HepG2 (cell line): ENCODE results near the gene CABLES2. TPM values are rescaled to one million over a fixed set of nuclear protein-coding genes. Genes with fewer than 3 reads are reported as not detected.
A peak's percentile ranks its signal among the peaks of the same experiment; 100 is the strongest.

Experiments
- ARNT2 ChIP-seq: sonication (generic); formaldehyde crosslinking; IDR thresholded peaks from 2 replicates; pipeline ENCODE4 v1.8.0; 2022; ENCODE audit warnings: mild to moderate bottlenecking, low read depth, missing genetic modification reagents, moderate library complexity
- ELF3 ChIP-seq: IDR thresholded peaks from 2 replicates; pipeline ENCODE4 v1.6.1; 2016; ENCODE audit warnings: missing genetic modification reagents, missing compliant biosample characterization
- HBP1 ChIP-seq: IDR thresholded peaks from 2 replicates; pipeline ENCODE4 v1.6.1; 2016; ENCODE audit warnings: low read depth, control low read depth
- KDM5A ChIP-seq: fragments of 200-600 bp; sonication (generic); IDR thresholded peaks from 2 replicates; pipeline ENCODE4 v1.7.0; 2018; ENCODE audit warnings: antibody characterized with exemption, mild to moderate bottlenecking, low read length, borderline replicate concordance
- MBD4 ChIP-seq: IDR thresholded peaks from 2 replicates; pipeline ENCODE4 v1.6.1; 2012; ENCODE audit warnings: low read length, inconsistent platforms, borderline replicate concordance
- MEF2D ChIP-seq: sonication (generic); formaldehyde crosslinking; IDR thresholded peaks from 2 replicates; pipeline ENCODE4 v1.5.1; 2020; ENCODE audit warnings: mild to moderate bottlenecking, missing genetic modification reagents
- NFIB ChIP-seq: sonication (generic); formaldehyde crosslinking; IDR thresholded peaks from 2 replicates; pipeline ENCODE4 v1.9.0; 2021; ENCODE audit warnings: missing genetic modification reagents, mild to moderate bottlenecking, borderline replicate concordance
- NFRKB ChIP-seq: fragments of 450-650 bp; IDR thresholded peaks from 2 replicates; pipeline ENCODE4 v1.6.1; 2017
- PRDM15 ChIP-seq: sonication (generic); formaldehyde crosslinking; IDR thresholded peaks from 2 replicates; pipeline ENCODE4 v1.4.0; 2020; ENCODE audit warnings: missing genetic modification reagents
- SETDB1 ChIP-seq: sonication (generic); formaldehyde crosslinking; IDR thresholded peaks from 2 replicates; pipeline ENCODE4 v1.5.1; 2020; ENCODE audit warnings: missing genetic modification reagents, mild to moderate bottlenecking, borderline replicate concordance
- SYNCRIP ChIP-seq: fragments of 200-400 bp; formaldehyde crosslinking; IDR thresholded peaks from 2 replicates; pipeline ENCODE4 v1.6.1; 2018; ENCODE audit warnings: mild to moderate bottlenecking, low read depth, low read length; ENCODE audit not compliant: insufficient read depth
- TRIM24 ChIP-seq: sonication (generic); formaldehyde crosslinking; IDR thresholded peaks from 2 replicates; pipeline ENCODE4 v1.8.0; 2022; ENCODE audit warnings: mild to moderate bottlenecking, missing genetic modification reagents
- ZMAT3 ChIP-seq: sonication (generic); formaldehyde crosslinking; conservative IDR thresholded peaks from 2 replicates; pipeline ENCODE4 v1.7.0; 2021; ENCODE audit warnings: missing genetic modification reagents
- ZNF276 ChIP-seq: sonication (generic); formaldehyde crosslinking; IDR thresholded peaks from 2 replicates; pipeline ENCODE4 v1.4.0; 2020; ENCODE audit warnings: mild to moderate bottlenecking, low read depth, missing genetic modification reagents
- ZNF446 ChIP-seq: sonication (generic); formaldehyde crosslinking; IDR thresholded peaks from 2 replicates; pipeline ENCODE4 v1.5.0; 2020; ENCODE audit warnings: mild to moderate bottlenecking, missing genetic modification reagents
- ZNF609 ChIP-seq: sonication (generic); formaldehyde crosslinking; IDR thresholded peaks from 2 replicates; pipeline ENCODE4 v1.4.0; 2020; ENCODE audit warnings: mild to moderate bottlenecking, missing genetic modification reagents, borderline replicate concordance
- ZNF703 ChIP-seq: sonication (generic); formaldehyde crosslinking; IDR thresholded peaks from 2 replicates; pipeline ENCODE4 v1.5.1; 2020; ENCODE audit warnings: missing genetic modification reagents, mild to moderate bottlenecking, moderate library complexity, borderline replicate concordance
- polyA plus RNA-seq, 8 experiments: library from polyadenylated mRNA; depleted of rRNA in 3 of 8; stranded (reverse) in 7 of 8; unstranded in 1 of 8; fragments of >200 nt; fragmentation: Illumina TruSeq in 4 of 8; extraction: Trizol in 4 of 8; gene quantifications; 2 replicates each; pipeline versions ENCODE4 v1.2.1 to v1.2.3, GENCODE V29; 2011 to 2016; ENCODE audit warnings: low read depth in 4 of 8, missing spikeins in 1 of 8, mixed read lengths in 1 of 8; ENCODE audit not compliant: insufficient read depth in 1 of 8
- total RNA-seq, 5 experiments: library from RNA; depleted of rRNA; stranded (reverse); fragments of >200 nt; fragmentation: Illumina TruSeq; extraction: Trizol; gene quantifications; 2 replicates each; pipeline ENCODE4 v1.2.3, GENCODE V29; 2016; ENCODE audit warnings: low read depth in 1 of 5

Gene CABLES2
- total and polyA plus RNA-seq, 2 of the 13 experiments (the other 11 are each of a cell fraction or from before 2014, with no cell fraction given) = 5.2 to 9.7 TPM

GRCh38 chr20:62367633-62368391, 39.3 kb downstream of the CABLES2 start (continued):
- TF ChIP-seq MEF2D (CRISPR knock-in tag) = peak; percentile 65; the same call in 1 of the 2 replicates
- peak; percentile 79 for TF ChIP-seq ZNF609
- TF ChIP-seq ZMAT3 = peak; percentile 96
- no peak for TF ChIP-seq NFIB (CRISPR knock-in tag)
- no peak for TF ChIP-seq MBD4
- TF ChIP-seq HBP1 (CRISPR knock-in tag) = peak; percentile 81; the same call in 1 of the 2 replicates
- no peak for TF ChIP-seq SETDB1 (CRISPR knock-in tag)
- TF ChIP-seq ARNT2 (CRISPR knock-in tag) = peak; percentile 38
- no peak for TF ChIP-seq KDM5A
- TF ChIP-seq ZNF446 (CRISPR knock-in tag) = peak; percentile 58; the same call in 1 of the 2 replicates
- TF ChIP-seq ZNF703 (CRISPR knock-in tag) = peak; percentile 98
- TF ChIP-seq NFRKB = no peak
- TF ChIP-seq ZNF276 (CRISPR knock-in tag) = peak; percentile 74; the same call in 1 of the 2 replicates
- peak; percentile 28; the same call in 1 of the 2 replicates for TF ChIP-seq ELF3
- no peak for TF ChIP-seq TRIM24
- TF ChIP-seq SYNCRIP = no peak
- TF ChIP-seq PRDM15 (CRISPR knock-in tag) = no peak
